ENCODE data around the gene MYO10.

Gene MYO10

DNA sequence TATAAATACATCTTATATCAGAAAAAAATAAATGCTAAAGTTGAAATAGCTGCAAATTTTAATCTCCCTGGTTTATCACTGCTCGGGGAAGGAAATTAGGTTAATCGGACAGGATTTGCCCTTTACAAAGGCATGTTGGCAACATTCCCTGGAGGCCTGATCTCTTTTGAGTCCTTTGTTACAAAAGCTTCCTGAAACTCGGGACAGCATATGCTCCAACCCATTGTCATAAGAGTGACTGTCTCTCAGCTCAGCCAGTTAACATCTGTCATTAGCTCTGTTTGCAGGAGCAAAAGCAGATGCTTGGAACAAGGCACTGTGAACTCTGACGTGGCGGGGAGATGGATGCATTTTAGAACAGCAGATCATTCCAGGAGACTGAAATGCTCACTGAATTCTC, 80.6 kb downstream of the MYO10 start:
- DNase-seq (ENCODE audit: low spot score), result no peak
- TF ChIP-seq, protein P1, sequence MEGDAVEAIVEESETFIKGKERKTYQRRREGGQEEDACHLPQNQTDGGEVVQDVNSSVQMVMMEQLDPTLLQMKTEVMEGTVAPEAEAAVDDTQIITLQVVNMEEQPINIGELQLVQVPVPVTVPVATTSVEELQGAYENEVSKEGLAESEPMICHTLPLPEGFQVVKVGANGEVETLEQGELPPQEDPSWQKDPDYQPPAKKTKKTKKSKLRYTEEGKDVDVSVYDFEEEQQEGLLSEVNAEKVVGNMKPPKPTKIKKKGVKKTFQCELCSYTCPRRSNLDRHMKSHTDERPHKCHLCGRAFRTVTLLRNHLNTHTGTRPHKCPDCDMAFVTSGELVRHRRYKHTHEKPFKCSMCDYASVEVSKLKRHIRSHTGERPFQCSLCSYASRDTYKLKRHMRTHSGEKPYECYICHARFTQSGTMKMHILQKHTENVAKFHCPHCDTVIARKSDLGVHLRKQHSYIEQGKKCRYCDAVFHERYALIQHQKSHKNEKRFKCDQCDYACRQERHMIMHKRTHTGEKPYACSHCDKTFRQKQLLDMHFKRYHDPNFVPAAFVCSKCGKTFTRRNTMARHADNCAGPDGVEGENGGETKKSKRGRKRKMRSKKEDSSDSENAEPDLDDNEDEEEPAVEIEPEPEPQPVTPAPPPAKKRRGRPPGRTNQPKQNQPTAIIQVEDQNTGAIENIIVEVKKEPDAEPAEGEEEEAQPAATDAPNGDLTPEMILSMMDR (IDR thresholded peaks at IDR 0.05; ENCODE audit: extremely low read depth, missing control alignments), result no peak

DNA sequence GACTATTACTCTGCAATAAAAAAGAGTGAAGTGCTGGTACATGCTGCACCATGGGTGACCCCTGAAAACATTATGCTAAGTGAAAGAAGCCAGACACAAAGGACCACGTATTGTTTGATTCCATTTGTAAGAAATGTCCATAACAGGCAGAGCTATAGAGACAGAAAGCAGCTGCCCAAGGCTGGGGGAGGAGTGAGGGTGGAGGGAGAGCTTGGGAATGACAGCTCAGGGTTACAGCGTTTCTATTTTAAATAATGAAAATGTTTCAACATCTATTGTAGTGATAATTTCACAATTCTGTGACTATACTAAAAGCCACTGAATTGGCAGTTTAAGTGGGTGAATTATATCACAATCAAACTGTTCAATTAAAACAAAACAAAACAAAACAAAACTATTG, 81.7 kb downstream of the MYO10 start:
- DNase-seq (ENCODE audit: low spot score), result no peak
- TF ChIP-seq, protein P1 (IDR thresholded peaks at IDR 0.05; ENCODE audit: extremely low read depth, missing control alignments), result no peak

DNA sequence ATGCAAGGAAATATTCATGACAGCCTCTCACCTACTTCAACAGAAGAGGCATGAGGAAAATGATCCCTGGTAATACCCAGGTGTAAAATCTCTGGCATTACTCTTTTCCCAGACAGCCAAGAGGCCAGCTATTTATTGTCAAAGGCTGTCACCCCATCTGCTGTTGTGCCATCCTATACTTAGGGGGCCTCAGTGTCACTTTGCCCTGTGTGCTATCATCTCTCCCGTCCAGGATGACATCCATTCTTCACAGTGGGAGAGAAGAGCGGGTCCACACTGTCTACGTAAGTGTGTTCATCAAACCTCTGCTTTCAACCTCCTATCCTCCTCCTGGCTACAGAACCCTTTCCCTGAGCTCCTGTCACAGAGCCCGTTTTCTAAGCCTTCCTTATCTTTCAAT, 82.6 kb downstream of the MYO10 start:
- TF ChIP-seq, protein P1 (IDR thresholded peaks at IDR 0.05; ENCODE audit: extremely low read depth, missing control alignments), result no peak
- no peak for DNase-seq (ENCODE audit: low spot score)

DNA sequence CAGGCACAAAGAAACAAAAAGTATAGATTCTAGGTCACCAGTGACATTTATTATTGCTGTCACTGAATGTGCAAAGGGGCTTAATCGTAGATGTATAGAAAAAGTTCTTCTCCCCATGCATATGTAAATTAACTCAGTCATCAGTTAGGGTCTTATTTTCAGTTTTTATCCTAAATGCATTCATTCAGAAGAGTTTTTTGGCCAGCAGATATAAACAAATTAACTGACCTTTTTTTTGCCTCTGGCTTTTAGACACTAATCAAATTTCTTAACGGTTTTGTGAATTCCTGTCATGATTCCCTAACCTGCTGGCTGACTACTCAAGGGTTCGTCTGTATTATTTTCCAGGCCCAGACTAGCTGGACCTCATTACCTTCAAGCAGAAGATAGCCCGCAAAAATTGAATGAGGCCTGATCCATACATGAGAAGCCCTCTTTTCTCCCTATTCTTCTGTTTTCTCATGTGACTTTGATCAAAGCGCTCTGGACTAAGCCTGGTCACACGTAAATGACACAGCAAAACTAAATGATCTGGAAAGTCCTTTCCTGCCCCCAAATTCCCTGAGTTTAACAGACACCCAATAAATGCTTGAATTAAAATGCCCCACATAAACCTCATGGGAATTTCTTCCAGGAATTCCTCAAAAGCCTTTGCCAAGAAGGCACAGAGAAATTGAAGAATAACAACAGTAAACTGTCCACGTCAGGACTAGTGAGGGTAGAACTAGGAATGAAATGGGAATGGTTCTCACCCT, 83.7 kb downstream of the MYO10 start:
- TF ChIP-seq, protein P1 (IDR thresholded peaks at IDR 0.05; ENCODE audit: extremely low read depth, missing control alignments), result no peak
- no peak for DNase-seq (ENCODE audit: low spot score)

DNA sequence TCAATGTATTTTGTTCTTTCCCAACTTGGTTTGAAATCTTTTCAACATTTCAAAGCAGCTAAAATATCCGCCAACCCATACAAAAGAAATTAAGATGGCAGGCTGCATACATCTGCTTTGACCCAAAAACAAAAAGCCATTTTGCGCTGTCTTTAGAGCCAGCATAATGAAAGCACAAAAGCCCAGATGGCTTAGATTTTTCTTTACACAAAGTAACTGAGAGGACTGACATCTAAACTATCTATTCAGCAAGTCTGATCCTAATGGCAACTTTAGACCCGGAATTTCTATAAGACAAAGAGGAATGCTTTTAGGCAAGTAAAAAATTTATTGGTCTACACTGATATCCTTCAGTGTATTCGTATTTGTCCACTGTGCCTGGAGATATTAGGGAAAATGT, 86.3 kb downstream of the MYO10 start:
- DNase-seq (ENCODE audit: low spot score), result no peak
- TF ChIP-seq, protein P1 (IDR thresholded peaks at IDR 0.05; ENCODE audit: extremely low read depth, missing control alignments), result no peak

DNA sequence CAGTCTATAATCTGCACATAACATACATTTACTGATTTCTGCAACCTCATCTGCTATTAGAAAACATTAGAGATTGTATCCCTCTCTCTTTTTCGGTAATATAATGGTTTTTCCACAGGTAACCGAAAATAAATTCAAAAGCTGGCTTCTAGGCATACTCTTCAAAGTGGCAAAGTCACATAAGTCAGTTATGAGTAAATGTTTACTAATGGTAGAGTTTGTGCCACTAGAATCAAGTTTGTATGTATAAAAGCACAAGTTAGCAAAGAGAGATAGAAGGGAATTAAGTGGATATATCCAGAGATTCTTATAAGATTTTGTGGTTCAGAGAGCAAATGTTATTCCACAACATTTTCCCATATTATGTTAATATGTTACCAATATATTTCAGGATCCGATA, 86.9 kb downstream of the MYO10 start:
- TF ChIP-seq, protein P1 (IDR thresholded peaks at IDR 0.05; ENCODE audit: extremely low read depth, missing control alignments), result no peak
- DNase-seq (ENCODE audit: low spot score), result no peak

DNA sequence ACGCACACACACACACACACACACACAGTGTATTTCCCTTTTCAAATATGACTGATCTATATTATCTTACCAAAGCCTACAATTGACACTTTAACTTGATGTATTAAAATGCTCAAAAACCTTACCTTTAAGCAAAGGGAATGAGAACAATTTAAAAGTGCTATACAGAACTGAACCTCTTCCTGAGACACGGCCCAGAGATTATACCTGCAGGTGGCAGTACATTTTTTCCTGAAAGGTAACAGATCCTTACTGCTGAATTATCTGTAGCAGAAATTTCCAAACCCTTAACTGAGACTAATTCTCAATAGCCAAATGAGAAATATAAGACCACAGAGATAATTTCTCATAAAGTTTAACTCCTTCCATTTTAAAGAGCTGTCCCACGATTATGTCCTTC, 91.1 kb downstream of the MYO10 start:
- TF ChIP-seq, protein P1 (IDR thresholded peaks at IDR 0.05; ENCODE audit: extremely low read depth, missing control alignments), result no peak
- DNase-seq (ENCODE audit: low spot score), result no peak
